HG02798 (cell line): ENCODE measurements around the gene C11orf24.

Experiments used
- ATAC-seq: cut with Tn5 transposase; IDR thresholded peaks from one replicate; pipeline ENCODE4 v1.9.1; 2021; ENCODE audit warnings: mild to moderate bottlenecking; ENCODE audit not compliant: unreplicated experiment, poor library complexity

Gene C11orf24

DNA sequence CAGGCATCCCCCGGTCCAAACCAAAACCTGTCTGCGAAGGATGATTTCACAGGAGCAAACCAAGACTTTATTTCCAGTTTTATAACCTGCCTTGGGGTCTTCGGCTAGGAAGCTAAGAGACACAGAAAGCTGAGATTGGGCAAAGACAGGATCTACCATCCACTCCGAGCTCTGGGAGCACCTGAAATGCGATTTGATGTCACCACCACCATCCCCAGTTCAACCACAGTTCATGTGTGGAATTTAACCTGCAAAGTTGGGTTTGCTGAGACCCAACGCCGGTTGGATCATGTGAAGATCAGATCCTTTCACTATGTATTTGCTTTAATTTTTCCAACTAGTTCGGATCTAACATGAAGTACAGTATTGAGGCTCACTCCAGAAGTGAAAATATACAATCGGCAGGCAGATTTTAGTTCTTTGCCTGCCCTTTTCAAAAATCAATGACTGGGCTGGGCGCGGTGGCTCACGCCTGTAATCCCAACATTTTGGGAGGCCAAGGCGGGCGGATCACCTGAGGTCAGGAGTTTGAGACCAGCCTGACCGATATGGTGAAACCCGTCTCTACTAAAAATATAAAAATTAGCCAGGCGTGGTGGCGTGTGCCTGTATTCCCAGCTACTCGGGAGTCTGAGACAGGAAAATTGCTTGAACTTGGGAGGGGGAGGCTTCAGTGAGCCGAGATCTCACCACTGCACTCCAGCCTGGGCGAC is 1.4 kb upstream of the C11orf24 start:
- ATAC-seq: no peak

DNA sequence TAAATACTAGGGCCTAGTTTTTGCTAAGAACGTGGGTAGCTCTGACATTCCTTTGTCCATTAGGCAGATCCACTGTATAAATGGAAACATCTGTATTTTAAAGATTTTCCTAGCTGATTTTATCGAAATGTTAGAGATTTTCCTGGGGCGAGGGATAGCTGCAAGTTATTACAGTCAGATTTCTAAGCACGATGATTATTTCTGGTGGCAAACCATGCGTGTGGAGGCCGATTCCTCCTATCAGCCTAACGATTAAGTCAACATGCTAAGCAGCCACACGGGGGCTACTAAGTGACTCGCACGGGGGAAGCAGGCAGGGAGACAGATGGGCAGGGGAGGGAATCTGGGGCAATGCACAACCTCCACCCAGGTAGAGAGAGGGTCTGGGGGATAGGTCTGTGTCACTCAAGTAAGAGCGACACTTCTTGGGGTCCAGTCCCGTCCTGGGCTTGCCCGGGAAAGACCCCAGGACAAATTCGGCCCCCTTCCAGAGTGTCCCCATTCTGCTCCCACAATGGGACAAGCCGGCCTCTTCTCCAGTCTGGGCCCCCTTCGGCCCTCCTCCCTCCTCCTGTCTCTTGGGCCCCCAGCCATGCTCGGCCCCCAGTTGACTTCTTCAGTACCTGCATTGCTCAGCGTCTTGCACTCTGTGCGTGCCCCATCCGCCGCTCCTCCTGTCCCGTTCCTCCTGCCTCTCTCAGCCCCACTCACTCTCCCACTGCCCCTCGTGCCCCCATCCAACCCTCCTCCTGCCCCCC is 571 bp downstream of the C11orf24 start:
- ATAC-seq: peak; percentile 7

DNA sequence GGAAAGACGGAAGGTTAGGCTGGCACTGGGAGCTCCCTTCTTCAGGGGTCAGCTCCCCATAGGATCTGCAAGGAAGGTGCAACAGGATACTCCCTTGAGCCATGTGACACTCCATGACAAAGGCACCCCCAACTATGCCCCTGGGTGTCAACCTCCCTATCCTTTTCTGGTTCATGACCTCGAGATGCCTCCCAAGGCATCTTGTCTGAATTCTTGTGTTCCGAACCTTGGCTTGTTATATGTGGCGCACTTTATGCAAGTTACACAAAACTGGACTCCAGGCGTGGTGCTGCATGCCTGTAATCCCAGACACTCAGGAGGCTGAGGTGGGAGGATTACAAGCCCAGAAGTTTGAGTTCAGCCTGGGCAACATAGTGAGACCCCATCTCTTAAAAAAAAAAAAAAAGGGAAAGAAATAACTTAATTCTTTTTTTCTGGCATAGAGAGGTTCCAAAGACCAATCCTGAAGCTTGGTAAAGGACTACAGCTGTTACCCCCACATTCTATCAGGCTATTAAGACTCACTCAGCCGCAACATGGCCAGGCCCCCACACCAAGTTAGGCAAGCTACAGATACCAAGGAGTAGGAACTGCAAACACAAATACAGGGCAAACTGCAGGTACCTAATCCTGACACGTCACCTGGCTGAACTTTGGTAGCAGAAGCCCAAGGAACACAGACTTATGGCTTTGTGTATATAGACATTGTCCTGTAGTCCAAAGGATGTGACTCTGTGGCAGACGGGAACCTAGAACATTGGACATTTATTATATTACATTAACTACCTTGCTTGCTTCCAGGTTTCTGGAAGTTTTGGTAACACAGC is 1.4 kb downstream of the C11orf24 start:
- no peak for ATAC-seq

DNA sequence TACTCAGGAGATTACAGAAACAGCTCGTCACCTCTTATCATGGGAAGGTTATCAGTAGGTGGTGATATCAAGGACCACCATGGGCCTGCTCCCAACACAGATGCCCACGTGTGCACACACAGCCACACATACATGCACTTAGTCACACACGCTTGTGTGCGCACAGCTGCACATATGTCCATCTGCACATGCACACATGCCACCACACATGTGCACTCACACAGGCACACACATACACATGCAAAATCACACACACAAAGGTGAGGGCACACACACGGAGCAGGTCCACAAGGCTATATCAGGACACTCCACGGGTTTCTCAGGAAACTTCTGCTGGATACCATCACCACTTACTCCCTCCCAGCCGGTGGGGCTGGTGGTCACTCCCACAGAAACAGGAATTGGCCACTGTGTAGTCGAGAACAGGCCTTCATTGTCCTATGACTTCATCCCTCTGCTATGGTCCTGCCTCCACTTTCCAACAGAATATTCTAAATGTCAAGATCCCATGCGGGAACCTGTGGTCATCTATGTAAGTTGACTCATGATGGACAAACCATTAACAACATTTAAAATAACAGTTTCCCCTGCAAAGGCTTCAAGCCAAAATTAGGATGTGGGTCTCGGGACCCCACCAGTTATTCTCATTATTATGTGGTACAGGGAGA is 2.2 kb downstream of the C11orf24 start:
- ATAC-seq: no peak

DNA sequence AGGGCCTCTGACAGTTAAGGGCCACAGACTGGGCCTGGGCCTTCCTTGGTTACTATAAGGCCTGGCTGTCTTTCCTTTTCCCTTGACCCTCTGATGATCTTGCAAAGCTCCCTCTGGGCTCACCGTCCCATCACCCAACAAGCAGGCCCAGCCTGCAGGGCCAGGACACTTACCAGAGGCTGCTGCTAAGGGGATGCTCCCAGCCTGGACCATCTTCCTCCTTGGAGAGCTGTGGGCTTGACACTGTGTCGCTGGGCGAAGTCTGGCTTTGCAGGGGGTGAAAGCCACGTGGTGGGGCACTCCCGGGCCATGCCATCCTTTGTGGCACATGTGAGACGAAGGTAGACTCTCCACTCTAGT is 3.9 kb downstream of the C11orf24 start:
- no peak for ATAC-seq

DNA sequence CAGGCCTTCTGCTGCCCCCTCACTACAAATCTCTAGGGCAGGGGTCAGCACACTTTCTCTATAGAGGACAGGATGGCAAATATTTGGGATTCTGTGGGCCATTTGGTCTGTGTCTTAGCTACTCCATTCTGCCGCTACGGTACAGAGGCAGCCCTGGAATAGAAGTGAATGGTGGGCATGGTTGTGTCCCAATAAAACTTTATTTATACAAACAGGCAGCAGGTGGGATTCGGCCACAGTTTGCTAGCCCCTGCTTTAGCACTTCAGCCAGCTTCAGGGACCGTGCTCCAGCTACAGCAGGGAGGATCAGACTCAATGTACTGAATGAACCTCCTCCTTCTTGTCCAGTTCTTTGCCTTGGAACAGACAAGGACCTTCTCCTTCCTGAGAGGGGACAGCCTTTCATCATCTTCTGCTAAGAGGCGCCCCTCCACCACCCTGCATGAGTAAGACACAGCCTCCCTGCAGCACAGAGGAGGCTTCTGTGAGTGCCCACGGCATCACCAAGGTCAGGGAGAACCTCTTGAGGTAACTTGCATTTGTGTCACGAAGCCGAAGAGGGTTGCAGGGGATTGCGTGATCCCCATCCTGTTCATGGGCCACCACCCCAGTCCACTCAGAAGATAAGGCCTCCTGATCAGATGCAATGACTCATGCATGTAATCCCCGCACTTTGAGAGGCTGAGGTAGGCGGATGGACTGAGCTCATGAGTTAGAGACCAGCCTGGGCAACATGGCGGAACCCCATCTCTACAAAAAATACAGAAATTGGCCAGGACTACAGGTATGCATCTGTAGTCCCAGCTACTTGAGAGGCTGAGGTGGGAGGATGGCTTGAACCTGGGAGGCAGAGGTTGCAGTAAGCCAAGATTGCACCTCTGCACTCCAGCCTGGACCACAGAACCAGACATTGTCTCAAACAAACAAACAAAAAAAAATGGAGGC is 4.6 kb downstream of the C11orf24 start:
- no peak for ATAC-seq

DNA sequence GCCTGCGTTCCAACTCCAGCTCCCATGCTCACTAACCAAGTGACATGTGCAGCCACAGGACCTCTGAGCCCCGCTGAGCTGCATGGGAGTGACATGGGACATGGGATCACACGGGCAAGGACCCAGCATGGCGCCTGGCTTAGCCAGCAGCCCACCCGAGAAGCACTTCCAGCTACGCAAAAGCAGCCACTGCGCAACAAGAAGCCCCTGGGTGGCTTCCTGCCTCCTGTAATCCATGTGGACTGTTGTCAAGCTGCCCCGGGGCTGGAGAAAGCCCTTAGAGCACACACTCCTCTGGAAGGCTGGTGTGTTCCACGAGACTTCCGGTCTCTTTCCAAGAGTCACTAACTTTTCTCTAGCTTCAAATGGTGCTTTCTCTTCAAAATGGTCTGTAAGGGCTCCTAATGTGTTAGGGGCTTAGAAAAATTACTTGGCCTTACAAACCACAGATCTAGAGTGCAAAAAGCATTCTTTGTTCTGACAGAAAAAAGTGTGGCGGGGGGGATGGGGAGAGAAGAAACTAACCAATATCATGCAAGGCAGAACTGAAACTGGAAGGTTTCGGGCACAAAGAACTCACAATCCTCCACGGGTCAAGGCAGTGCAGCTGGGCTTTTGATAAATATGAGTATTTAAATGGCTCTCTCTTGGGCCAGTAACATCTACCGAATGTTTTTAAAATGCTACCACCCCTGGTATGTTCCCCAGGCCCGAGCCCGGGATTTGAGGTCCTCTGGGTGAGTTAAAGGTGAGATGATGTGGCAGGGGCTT is 5.5 kb downstream of the C11orf24 start:
- ATAC-seq: peak; percentile 69

DNA sequence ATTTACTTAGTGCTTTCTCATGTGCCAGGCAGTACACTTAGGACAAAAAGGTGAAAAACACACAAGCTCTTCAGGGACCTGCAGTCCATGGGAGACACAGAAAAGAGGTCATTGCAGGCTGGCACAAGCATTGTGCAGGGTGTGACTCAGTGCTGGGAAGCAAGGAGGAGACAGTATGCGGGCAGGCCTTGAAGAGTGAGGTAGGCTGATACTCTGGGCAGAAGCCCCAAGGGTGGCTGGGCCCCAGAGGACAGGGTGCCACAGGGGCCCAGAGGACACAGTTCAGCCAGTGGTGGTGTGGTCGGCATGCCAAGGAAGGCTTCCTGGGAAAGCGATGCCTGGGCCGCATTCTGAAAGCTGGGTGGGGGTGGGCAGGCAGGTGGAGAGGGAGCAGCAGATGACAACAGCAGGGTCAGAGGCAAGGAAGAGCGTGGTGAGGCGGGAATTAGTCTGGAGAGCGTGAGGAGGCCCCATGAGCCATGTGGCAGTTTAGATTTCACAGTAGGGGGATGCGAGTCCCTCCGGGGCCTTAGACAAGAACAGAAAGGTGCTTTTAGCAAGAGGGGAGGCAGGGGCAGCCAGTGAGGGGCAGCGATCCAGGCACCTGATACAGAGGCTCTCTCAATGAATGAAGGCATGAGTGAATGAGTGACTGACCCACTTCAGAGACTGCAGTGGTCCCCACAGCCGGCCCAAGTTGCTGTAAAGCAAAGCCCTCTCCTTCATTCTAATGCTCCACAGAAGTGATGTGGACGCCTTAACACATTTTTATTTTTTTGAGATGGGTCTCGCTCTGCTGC is 6.8 kb downstream of the C11orf24 start:
- ATAC-seq: no peak

DNA sequence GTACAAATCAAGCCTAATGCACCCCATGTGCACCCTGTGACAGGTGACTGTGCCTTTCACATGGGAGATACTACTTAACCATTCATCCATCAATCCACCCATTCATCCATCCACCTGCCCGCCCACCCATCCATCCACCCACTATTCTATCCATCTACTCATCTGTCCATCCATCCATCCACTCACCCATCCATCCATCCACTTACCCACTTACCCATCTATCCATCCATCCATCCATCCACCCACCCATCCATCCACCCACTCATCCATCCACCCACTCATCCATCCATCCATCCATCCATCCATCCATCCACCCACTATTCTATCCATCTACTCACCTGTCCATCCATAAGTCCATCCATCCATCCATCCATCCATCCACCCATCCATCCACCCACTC is 7.5 kb downstream of the C11orf24 start:
- ATAC-seq: no peak

DNA sequence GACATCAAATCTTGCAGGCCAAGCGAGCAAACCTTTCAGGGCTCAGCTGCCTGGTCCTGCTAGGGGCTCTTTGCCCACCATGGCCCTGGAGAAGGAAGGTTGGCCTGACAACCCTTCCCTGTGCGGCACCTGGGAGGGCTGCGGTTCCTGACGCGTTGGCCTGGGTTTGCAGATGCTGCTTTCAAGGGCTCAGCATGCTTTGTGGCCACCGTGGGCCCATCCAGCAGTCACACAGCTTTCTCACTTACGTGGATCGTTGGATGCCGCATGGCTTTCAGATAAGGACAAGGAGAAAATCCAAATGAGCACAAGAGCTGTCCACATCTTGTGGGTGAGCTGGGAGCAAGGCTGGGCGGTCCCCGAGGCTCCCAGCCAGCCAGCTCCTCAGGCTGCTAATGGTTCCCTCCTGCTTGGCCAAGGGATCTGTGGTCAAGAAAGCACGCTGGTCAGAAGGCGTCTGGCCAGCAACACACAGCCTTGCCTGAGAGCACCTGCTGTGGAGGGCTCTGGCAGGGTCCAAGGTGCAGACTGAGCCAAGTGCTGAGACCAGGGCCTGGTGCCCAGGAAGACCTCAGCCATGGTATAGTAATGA is 8.2 kb downstream of the C11orf24 start:
- ATAC-seq: no peak

DNA sequence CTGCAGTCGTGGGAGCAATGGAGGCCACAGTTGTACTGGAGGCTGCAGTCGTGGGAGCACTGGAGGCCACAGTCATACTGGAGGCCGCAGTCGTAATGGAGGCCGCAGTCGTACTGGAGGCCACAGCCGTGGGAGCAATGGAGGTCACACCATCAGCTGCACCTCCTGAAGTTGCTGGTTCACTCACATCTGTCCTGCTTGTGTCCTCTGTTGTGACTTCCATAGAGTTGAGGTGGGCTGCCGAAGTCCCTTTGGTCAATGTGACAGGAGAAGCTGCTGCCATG is 9.3 kb downstream of the C11orf24 start:
- no peak for ATAC-seq

DNA sequence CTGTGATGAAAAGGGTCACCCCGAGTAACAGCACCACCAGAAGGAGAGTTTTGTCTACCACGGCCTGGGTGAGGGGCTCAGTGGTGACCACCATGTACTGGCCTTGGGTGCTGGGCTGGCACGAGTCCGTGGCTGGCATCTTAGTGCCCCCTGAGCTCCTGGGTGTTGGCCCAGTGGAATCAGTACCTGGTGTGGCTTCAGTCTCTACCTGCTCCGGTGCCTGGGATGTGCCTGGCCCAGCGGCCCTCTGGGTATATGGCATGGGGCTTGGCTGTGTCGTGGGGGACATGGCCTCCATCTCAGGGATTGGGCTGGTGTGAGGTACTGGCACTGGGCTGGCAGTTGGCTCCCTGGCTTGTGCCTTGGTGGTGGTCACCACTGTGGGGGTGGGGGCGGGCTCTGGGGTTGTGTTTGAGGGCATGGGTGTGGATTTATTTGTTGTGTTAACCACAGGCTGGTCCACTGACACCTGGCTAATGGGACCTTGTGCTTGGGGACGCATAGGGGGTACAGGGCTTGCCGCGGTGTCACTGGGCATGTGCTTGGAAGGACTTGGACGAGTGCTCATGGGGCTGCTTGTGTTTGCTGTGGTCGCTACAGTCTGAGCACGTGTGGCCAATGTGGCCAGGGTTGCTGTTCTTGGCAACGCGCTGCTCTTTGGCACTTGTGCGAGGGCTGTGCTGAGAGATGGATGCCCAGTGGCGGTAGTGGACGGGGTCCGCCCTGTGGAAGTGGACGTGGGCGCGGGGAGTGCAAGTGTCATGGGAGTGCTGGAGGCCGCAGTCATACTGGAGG is 9.8 kb downstream of the C11orf24 start:
- ATAC-seq: no peak

DNA sequence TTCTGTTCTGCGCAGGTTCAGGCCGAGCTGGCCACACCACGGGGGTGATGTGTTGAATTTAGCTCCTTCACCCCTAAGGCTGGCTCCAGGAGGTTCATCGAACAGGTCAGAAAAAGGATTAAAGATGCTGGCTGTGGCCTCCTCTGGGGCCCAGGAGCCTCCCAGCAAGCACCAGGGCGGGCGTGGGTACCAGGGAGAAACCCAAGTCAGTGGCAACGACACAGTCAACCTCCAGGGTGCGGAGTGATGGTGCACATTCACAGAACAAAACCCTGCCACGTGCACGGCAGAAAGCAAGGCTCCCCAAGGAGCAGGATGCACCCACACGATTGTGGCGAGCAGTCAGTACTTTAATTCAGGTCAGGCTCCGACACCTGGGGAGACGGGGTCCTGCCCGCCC is 10.8 kb downstream of the C11orf24 start:
- ATAC-seq: no peak

DNA sequence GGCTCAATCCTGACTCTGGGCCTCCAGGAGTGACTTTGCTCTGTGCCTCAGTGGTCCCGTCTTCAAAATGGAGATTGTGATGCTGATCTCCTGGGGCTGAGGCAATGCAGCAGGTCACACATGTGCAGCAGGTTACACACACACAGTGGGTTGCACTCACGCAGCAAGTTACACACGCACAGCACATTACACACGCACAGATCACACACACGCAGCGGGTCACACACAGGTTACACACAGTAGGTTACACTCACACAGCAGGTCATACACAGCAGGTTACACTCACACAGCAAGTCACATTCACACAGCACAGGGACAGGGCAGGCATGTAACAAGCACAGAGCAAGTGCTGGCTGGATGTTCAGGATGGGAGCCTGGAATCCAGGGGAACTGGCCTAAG is 11.3 kb downstream of the C11orf24 start:
- ATAC-seq: no peak

DNA sequence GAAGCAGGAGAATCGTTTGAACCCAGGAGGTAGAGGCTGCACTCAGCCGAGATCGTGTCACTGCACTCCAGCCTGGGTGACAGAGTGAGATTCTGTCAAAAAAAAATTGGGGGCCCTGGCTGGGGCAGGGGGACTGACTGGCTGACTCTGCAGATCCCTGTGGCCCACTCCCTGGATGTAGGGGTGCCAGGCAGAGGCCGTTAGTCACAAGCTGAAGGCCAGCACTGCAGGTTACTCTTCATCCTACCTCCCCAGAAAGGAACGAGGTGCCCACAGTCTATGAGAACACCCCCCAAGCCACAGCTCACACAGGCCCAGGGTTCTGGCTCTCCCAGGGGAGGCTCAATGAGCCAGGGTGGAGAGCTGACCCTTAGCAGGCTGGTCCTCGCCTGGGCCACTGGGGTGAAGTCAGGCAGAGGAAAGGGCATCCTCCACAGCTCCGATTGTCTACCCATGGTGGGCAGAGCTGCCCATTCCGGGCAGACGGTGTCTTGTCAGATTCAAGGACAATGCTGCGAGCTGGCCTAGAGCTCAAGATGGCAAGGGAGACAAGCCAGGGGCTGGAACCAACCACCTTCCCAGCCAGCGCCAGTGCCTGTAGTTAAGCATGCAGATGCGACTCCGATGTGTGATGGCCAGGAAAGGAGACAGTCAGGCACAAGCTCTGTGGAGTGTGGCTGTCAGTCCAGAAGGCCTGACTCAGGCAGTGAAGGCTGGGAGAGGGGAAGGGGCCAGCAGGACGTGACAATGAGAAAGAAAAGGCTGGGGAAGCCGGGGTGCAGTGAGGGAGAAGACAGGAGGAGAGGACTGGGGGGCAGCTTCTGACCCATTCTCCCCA is 12.4 kb downstream of the C11orf24 start:
- ATAC-seq: no peak

DNA sequence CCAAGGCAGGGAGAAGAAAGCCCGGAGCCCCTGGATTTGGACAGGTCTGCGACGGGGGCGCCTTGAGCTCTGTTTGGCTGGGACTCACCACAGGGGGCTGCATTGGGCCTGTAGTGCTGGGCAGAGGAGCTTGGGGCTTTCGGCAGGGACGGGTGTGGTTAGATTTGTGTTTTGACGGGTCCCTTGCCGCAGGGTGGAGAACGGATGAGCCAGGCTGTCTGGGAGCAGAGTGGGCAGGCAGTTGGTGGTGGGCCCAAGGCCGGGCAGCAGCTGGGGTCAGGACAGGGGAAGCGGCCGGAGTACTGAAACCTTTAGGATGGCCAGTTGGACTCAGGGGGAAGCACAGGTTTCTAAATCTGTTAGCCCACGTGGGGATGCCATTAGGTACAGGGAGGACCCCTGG is 13.4 kb downstream of the C11orf24 start:
- no peak for ATAC-seq
